ENCODE measurements around the gene COBL.
A peak's percentile ranks its signal among the peaks of the same experiment; 100 is the strongest.

COBL gene

GRCh38 chr7:51142741-51143385 is 173.7 kb downstream of the COBL start:
- no peak for DNase-seq

GRCh38 chr7:51141451-51142003 is 175.1 kb downstream of the COBL start:
- DNase-seq = peak in 2 of 14 donors; percentile 27 to 57

DNA sequence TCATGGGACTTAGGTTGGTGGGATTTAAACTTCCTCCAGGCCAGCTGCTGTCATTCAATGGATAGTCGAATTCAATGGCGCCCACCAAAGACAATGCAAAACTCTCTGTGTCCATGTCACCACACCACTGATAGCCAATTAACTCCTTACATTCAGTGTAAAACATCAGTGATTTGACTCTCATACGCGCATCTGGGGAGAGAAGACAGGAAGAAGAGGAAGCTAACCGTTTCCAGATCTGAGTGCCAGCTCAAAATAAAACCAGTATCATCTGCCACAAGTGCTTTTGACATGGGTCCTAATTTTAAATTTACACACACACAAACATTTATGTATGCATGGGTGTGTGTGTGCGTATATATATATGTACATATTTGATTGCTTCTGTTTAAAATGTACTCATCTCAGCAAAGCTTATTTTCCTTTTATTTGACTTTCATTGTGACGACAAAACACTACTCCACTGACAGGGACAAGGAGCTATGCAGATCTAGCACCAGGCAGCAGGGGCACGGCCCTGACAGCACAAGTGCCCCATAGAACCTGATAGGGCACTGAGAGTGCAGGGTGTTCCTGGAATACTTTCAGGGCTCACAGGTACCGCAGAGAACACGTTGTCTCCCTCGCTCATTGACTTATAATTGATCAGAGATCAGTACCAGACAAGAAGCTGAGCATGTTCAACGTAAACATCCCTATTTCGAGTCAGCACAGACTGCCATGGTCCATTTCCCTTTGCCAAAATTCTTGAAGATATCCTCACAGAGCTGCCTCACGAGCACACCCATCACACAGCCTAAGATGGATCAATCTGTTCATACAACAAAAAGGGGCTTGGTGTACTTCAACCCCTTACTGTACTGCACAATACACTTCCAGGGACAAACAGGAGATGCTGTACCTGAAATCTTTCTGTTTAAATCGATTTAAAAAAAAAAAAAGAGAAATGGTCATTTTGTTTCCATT is 176.1 kb downstream of the COBL start:
- DNase-seq = no peak

GRCh38 chr7:51139796-51140195 is 176.8 kb downstream of the COBL start:
- no peak for DNase-seq

DNA sequence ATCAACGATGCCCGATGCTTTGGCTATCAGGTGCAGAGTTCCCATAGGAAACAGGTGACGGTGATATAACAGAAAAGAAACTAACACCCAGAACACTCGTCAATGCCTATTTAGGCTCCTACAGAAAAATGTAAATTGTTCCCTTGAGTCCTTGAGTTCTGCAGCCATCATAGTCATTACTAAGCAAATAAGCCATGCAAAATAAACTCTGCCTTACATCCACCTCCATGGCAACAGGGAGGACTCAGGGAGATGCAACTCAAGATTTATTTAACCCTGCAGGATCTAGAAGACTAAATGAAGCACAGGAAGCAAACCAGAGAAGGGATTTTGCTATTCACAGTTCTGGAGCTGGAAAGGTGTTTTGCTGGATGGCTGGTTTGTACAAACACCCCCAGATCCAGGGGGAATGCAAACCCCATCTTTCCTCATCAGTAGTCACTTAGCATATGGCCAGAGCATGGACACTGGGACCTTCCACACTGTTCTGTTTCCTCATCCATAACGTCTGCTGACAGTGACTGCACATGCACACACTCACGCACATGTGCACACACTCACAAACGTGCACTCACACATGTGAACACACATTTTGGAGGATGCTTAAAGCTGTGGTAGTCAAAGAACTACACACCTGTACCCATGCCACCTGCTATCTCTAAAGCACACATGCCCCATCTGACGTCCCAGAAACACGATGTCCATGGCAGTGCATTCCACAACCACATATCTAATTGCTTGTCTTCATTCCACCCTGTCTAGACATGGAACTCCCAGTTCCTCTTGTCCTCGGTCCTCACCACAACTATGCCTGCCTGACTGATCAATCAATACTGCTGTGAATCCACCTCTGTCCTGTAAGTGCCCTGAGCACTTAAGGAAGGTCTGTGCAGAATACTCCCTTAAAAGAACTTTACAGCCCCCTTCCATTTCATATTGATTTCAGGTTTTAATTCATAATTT is 178.2 kb downstream of the COBL start:
- DNase-seq = no peak

GRCh38 chr7:51135576-51135975 is 181.0 kb downstream of the COBL start:
- no peak for DNase-seq

DNA sequence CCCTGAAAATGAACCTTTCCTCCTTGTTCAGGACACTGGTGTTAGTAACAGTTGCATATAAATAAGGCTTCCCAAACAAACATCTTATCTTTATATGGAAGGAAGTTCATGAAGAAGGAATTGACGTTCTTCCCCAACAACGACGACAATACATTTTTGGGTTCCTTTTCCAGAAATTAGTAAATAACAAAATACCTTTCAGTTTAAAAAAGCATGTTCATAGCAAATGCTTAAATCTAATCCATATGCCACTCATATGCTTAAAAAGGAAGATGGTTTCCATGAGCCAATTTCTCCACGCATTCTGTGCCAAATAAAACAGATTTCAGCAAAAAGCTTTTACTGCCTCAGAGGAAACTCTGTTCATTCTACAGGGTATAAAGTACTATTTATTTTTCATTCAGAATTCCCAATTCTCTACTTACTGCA is 182.6 kb downstream of the COBL start:
- peak in 1 of 14 donors; percentile 58 for DNase-seq

DNA sequence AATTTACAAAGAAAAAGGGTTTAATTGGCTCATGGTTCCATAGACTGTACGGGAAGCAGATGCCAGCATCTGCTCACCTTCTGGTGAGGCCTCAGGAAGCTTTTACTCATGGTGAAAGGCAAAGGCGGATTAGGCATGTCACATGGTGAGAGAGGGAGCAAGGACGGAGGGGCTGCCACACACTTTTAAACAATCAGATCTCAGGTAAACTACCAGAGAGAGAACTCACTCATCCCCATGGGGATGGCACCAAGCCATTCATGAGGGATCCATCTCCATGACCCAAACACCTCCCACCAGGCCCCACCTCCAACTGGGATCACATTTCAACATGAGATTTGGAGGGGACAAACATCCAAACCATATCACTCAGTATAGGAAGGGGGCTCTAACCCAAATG is 183.9 kb downstream of the COBL start:
- no peak for DNase-seq

- no peak for DNase-seq
These were observed 186.8 kb downstream of the COBL start for GRCh38 chr7:51129527-51130472.

GRCh38 chr7:51128545-51129435 is 187.8 kb downstream of the COBL start:
- no peak for DNase-seq

- DNase-seq = no peak
These were observed 189.0 kb downstream of the COBL start for GRCh38 chr7:51127618-51127904.

DNA sequence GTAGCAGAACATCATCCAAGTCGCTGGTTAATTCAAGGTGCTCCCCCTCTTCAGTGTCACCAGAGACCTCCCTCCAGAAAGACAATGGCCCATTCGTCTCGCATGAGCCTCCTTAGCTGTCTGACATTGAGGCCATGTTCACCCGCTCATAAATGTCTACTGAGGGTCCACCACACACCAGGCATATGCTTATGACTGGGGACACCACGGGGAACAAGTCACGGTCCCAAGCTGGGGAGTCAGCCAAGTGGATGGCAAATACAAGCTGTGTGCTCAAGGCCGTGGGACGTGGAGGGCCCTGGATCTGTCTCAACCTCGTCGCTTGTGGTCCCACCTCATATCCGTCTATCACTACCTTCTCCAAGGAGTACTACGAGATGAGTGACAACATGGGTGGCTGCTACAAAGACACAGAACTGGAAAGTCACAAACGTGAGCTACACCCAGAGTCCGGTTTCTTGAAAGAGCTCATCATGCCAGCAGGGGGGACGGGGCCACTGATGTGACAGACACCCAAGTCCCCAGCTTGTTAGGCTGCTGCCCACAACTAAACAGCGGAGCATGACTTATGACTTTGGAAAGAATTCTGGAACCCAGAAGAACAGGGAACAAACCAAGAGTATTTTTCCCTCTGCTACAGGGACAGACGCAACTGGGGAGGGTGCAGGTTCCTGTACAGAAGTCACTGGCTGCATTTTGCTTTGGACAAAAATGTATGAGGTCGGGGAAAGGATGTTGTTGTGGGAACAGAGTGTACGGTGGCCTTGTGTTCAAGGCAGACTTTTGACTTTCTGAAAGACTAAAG is 189.6 kb downstream of the COBL start:
- DNase-seq = no peak

- DNase-seq = no peak
These were observed 190.3 kb downstream of the COBL start for GRCh38 chr7:51126324-51126723.

DNA sequence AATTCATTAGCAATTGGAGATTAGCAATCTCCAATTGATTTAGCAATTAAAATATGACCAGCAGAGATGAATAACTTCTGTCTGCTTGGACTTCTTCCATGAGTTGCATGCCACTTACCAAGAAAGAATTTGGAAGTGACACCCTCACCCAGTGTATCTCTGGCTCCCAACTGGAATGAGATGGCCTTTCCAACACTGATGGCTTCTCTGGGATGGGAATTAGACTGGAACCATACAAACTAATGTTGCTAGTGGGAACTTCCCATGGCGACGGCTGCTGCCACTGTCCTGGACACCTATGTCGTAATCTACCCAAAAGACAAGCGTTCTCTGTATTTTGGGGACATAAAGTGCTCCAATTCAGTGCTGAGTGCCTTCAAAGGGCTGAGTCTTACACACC is 192.3 kb downstream of the COBL start:
- DNase-seq = no peak

GRCh38 chr7:51123322-51124019 is 193.1 kb downstream of the COBL start:
- DNase-seq = peak in 5 of 14 donors; percentile 9 to 78 (median 36)

- peak in 1 of 14 donors; percentile 33 for DNase-seq
These were observed 194.6 kb downstream of the COBL start for GRCh38 chr7:51121931-51122425.

DNA sequence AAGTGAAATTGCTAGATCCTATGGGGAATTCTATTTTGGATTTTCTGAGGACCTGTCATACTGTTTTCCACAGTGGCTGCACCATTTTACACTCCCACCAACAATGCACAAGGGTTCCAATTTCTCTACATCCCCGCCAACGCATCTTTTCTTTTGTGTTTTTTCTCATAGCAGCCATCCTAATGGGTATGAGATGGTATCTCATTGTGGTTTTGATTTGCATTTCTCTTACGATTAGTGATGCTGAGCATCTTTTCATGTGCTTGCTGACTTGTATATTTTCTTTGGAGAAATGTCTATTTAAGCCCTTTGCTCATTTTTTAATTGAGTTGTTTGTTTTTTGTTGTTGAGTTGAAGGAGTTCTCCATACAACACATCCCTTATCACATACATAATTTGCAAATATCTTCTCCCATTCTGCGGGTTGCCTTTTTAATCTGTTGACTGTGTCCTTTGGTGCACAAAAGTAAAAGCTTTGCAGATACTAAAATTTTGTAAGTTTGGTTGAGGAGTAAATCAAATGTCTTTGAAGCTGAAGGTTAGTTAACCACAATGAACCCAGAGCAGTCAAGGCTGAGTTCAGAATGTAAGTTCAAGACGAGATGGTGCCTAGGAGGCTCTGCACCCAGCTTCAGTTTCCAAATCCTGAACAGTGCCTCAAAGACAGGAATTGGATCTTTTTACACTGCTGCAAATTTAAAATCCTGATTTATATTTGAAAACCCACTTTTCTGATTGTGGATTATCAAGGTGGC is 195.4 kb downstream of the COBL start:
- DNase-seq = no peak

GRCh38 chr7:51118628-51119027 is 198.0 kb downstream of the COBL start:
- DNase-seq = no peak

Measured in C1 segment of cervical spinal cord (tissue), 14 donors.